K562 (cell line): ENCODE results near the gene RCOR1. TPM values are rescaled to one million over a fixed set of nuclear protein-coding genes. Genes with fewer than 3 reads are reported as not detected.

Source experiments
- AFF4 ChIP-seq: sonication (generic); formaldehyde crosslinking; IDR thresholded peaks from 2 replicates; pipeline ENCODE4 v1.8.0; 2023; ENCODE audit warnings: mild to moderate bottlenecking, missing genetic modification reagents
- CBX8 ChIP-seq: fragments of 200-600 bp; sonication (generic); IDR thresholded peaks from 2 replicates; pipeline ENCODE4 v1.6.1; 2012; ENCODE audit warnings: borderline replicate concordance, mixed run types, low read depth, mild to moderate bottlenecking, moderate library complexity, mixed read lengths, low read length, control low read depth, inconsistent platforms; ENCODE audit not compliant: poor library complexity, severe bottlenecking; ENCODE audit errors: extremely low read depth
- MYBL2 ChIP-seq, 2 experiments: fragments of 450-650 bp in 1 of 2; sonication (generic) in 1 of 2; formaldehyde crosslinking in 1 of 2; IDR thresholded peaks; 2 replicates each; pipeline versions ENCODE4 v1.6.1 to v1.8.1; 2017 to 2022; ENCODE audit warnings: borderline replicate concordance in 1 of 2, inconsistent platforms in 1 of 2, low read depth in 1 of 2, mild to moderate bottlenecking in 1 of 2, missing genetic modification reagents in 1 of 2, moderate library complexity in 1 of 2
- PBX2 ChIP-seq, 2 experiments: IDR thresholded peaks in 1 of 2; conservative IDR thresholded peaks in 1 of 2; 2 replicates each; pipeline ENCODE4 v1.6.1; 2016; ENCODE audit warnings: low read depth in 2 of 2, mild to moderate bottlenecking in 1 of 2, missing compliant biosample characterization in 1 of 2, missing genetic modification characterization in 1 of 2, moderate library complexity in 1 of 2
- PCBP2 ChIP-seq: fragments of 200-400 bp; formaldehyde crosslinking; IDR thresholded peaks from 2 replicates; pipeline ENCODE4 v1.6.1; 2018; ENCODE audit warnings: low read length, low read depth, mild to moderate bottlenecking, moderate library complexity; ENCODE audit not compliant: poor library complexity, severe bottlenecking
- RB1 ChIP-seq: fragments of 450-650 bp; IDR thresholded peaks from 2 replicates; pipeline ENCODE4 v1.6.1; 2017; ENCODE audit warnings: low read depth, mild to moderate bottlenecking
- RBBP5 ChIP-seq: fragments of 200-600 bp; sonication (generic); IDR thresholded peaks from 2 replicates; pipeline ENCODE4 v1.6.1; 2012; ENCODE audit warnings: borderline replicate concordance, mild to moderate bottlenecking, low read length, control low read depth, inconsistent platforms; ENCODE audit not compliant: insufficient read depth, poor library complexity, severe bottlenecking
- ZNF79 ChIP-seq: fragments of 250-450 bp; sonication (Bioruptor Pico); IDR thresholded peaks from 2 replicates; pipeline ENCODE4 v1.4.0; 2020; ENCODE audit warnings: low read depth, mild to moderate bottlenecking, moderate library complexity
- polyA plus RNA-seq, 8 experiments: library from polyadenylated mRNA; depleted of rRNA in 4 of 8; stranded (reverse) in 5 of 8; unstranded in 3 of 8; fragments of >200 nt; fragmentation: Nextera tagmentation in 2 of 8; fragmentation: Illumina TruSeq in 1 of 8; extraction: Ambion mirVana in 2 of 8; extraction: Trizol in 1 of 8; gene quantifications; 2 replicates each; pipeline versions ENCODE4 v1.2.1 to v1.2.3, GENCODE V29; 2011 to 2014; ENCODE audit warnings: inconsistent platforms in 1 of 8, missing spikeins in 1 of 8
- total RNA-seq, 7 experiments: library from RNA; depleted of rRNA in 6 of 7; stranded (reverse); fragments of >200 nt in 6 of 7; fragmentation: Illumina TruSeq in 2 of 7; extraction: Trizol in 2 of 7; gene quantifications; 2 replicates each; pipeline versions ENCODE4 v1.2.1 to v1.2.3, GENCODE V29; 2011 to 2021; ENCODE audit warnings: low replicate concordance in 1 of 7
- TF ChIP-seq, protein P1 (sequence below): fragments of 250-450 bp; sonication (Bioruptor Pico); IDR thresholded peaks from 2 replicates; pipeline ENCODE4 v1.9.0; 2021; ENCODE audit warnings: mild to moderate bottlenecking, inconsistent platforms
- TF ChIP-seq, protein P2 (sequence below): fragments of 250-450 bp; sonication (Bioruptor Pico); IDR thresholded peaks from 2 replicates; pipeline ENCODE4 v1.5.0; 2020; ENCODE audit warnings: mild to moderate bottlenecking, borderline replicate concordance

RCOR1 gene
- total and polyA plus RNA-seq, 9 of the 15 experiments (the other 6 are each of a cell fraction or from before 2014, with no cell fraction given) = 8.5 to 47.9 (median 20.9) TPM

DNA sequence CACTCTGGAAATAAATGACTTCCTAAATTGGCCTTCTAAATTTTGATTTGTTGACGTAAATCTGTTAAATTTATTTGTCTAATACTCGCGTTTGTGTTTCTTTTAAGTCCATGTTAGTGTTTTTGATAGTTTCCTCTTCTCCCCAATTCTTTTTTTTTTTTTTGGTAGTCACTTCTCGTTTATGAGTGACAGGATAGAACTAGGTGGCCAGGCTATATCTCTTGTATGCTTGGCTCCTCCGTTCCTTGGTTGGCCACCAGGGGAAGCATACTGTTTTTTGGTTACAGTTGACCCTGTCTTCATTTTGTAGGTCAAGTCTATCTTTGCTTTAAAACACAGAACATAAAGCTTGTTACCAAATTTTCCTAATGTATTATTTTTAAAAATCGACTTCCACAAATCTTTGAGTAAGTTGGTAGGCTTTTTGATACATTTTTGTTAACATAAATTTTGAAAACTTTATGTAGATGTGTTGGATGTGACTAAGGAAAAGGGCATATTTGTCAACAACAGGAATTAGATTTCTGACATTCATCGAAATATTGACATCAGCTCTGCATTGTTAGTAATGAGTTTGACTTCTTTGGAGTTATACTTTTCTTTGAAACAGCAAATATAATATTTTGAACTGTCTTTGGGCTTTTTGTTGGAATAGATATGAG, 2.2 kb downstream of the RCOR1 start (continued):
- TF ChIP-seq AFF4 (no peak), MYBL2 (IDR thresholded peaks at IDR 0.05; ENCODE audit: low read depth) (no peak), MYBL2 (CRISPR knock-in tag; IDR thresholded peaks at IDR 0.05; ENCODE audit: borderline replicate concordance) (no peak), RBBP5 (no peak), ZNF79 (CRISPR knock-in tag) (no peak), RB1 (0 out of 2 replicates have a peak, but pooled peaks have one; percentile 28), CBX8 (no peak), PCBP2 (no peak), PBX2 (CRISPR knock-in tag; IDR thresholded peaks at IDR 0.05; ENCODE audit: low read depth) (peak; percentile 73), PBX2 (tag; conservative IDR thresholded peaks at IDR 0.05; ENCODE audit: low read depth) (peak; percentile 88)
- TF ChIP-seq, protein P1, sequence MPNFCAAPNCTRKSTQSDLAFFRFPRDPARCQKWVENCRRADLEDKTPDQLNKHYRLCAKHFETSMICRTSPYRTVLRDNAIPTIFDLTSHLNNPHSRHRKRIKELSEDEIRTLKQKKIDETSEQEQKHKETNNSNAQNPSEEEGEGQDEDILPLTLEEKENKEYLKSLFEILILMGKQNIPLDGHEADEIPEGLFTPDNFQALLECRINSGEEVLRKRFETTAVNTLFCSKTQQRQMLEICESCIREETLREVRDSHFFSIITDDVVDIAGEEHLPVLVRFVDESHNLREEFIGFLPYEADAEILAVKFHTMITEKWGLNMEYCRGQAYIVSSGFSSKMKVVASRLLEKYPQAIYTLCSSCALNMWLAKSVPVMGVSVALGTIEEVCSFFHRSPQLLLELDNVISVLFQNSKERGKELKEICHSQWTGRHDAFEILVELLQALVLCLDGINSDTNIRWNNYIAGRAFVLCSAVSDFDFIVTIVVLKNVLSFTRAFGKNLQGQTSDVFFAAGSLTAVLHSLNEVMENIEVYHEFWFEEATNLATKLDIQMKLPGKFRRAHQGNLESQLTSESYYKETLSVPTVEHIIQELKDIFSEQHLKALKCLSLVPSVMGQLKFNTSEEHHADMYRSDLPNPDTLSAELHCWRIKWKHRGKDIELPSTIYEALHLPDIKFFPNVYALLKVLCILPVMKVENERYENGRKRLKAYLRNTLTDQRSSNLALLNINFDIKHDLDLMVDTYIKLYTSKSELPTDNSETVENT = no peak
- TF ChIP-seq, protein P2, sequence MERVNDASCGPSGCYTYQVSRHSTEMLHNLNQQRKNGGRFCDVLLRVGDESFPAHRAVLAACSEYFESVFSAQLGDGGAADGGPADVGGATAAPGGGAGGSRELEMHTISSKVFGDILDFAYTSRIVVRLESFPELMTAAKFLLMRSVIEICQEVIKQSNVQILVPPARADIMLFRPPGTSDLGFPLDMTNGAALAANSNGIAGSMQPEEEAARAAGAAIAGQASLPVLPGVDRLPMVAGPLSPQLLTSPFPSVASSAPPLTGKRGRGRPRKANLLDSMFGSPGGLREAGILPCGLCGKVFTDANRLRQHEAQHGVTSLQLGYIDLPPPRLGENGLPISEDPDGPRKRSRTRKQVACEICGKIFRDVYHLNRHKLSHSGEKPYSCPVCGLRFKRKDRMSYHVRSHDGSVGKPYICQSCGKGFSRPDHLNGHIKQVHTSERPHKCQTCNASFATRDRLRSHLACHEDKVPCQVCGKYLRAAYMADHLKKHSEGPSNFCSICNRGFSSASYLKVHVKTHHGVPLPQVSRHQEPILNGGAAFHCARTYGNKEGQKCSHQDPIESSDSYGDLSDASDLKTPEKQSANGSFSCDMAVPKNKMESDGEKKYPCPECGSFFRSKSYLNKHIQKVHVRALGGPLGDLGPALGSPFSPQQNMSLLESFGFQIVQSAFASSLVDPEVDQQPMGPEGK (CRISPR knock-in tag) = no peak
